GOT3 (cell line): ENCODE data around the gene TYSND1.
"Not testable (repeated sequence)": the region's sequence is repeated elsewhere in the genome, so short reads cannot be mapped to it uniquely, and the experiment has no call there.

Experiments
- DNase-seq: peaks from one replicate; lab custom pipeline; 2025; ENCODE audit warnings: mixed read lengths; lab: John Stamatoyannopoulos, UW

Gene TYSND1

DNA sequence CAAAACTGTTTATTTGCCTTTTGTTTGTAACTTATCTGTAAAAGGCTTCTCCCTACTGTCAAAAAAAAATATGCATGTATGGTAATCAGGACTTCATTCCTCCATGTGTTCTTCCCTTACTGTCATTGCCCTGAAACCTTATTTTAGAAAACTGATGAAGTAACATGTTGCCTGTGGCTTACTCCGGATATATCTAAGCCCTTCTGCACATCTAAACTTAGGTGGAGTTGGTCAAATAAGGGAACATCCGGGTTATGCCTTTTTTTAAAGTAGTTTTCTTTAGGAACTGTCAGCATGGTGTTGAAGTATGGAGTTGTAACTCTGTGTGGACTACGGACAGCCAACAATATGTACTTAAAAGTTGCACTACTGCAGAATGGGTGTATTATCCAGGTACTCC, 17.7 kb upstream of the TYSND1 start:
- no peak for DNase-seq

DNA sequence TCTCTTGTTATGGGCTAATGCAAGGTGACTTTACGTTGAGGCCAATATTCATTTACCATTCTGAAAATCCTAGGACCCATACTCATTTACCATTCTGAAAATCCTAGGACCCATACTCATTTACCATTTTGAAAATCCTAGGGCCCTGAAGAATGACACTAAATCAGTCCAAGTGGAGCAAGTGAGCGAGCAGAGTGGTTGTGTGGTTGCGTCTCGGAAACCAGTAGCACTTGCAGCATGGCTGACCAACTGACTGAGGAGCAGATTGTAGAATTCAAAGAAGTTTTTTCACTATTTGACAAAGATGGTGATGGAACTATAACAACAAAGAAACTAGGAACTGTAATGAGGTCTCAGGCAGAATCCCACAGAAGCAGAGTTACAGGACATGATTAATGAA, 16.9 kb upstream of the TYSND1 start:
- DNase-seq: no peak

- DNase-seq: no peak
Measured at GRCh38 chr10:70162892-70163201, 16.3 kb upstream of the TYSND1 start.

GRCh38 chr10:70162151-70162891, 15.8 kb upstream of the TYSND1 start:
- DNase-seq: no peak

DNA sequence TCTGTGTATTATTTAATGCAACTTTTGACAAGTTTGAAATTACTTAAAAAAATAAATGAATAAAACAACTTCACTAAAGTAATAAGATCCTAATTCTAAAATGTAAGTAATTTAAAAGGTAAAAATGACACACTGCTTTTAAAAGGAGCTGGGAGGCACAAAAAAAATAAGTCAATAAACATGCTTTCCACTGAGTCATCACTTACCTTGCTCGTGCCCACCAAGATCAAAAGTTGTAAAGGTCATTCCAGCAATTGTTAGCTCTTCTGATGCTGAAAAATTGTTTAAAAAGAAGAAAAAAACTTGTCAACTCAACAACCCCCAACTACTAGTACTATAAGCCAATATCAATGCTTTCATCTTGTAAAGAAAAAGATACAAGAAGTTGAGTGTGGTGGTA, 14.3 kb upstream of the TYSND1 start:
- no peak for DNase-seq

GRCh38 chr10:70159366-70159765, 12.9 kb upstream of the TYSND1 start:
- DNase-seq: not testable (repeated sequence)

DNA sequence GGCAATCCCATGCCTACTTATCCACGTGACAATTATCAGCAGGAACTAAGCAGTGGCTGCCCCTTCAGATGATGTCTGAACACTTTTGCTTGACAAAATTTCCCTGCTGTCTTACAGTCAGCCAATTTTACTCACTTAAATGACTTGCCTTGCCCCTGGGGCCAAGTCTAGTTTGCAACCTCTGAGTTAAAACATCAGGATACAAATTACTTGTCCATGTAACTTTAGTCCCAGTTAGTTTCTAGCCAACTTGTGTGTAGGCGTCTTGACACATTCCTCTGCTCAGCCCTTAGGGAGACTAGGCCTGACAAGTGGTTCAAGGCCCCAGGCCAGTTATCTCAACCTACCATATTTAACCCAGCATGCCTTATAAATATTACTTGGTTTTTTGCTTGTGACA, 11.6 kb upstream of the TYSND1 start:
- no peak for DNase-seq

- DNase-seq: no peak
Measured at GRCh38 chr10:70155255-70155838, 8.8 kb upstream of the TYSND1 start.

- no peak for DNase-seq
Measured at GRCh38 chr10:70148516-70148915, 2.0 kb upstream of the TYSND1 start.

- no peak for DNase-seq
Measured at GRCh38 chr10:70147259-70147625, 742 bp upstream of the TYSND1 start.

DNA sequence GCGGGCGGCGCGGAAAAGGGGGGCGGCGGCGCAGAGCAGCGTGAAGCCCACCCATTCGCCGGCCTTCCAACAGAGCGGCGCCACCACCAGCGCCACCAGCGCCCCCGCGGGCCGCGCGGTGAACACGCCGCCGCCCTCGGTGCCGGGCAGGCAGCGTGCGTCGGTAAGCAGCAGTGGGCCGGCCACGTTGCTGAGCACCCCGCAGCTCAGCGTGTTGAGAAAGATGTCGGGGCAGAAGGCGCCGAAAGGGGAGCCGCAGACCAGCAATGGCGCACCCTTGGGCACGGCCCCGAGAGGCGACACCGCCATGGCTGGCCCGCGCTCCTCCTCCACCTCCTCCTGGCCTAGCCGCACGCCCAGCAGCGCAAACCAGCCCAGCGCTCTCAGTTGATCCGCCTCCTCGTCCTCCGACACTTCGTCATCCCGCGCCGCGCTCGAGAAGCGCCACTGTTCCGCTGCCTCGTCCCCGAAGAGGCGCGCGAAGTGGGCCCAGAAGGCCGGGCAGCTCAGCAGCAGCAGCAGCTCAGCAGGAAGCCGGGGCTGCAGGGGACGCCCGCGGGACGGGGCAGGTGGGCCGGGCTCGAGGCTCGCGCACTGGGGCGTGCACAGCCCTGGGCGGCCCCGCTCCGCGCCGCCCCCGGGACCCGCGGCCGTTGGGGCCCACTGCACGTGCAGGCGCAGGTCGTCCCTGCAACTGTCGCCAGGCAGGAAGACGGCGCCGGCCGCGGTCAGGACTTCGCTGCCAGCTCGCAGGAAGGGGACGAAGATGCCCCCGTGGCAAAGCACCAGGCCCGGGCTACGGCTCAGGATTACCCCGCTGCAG, 623 bp downstream of the TYSND1 start:
- DNase-seq: no peak

DNA sequence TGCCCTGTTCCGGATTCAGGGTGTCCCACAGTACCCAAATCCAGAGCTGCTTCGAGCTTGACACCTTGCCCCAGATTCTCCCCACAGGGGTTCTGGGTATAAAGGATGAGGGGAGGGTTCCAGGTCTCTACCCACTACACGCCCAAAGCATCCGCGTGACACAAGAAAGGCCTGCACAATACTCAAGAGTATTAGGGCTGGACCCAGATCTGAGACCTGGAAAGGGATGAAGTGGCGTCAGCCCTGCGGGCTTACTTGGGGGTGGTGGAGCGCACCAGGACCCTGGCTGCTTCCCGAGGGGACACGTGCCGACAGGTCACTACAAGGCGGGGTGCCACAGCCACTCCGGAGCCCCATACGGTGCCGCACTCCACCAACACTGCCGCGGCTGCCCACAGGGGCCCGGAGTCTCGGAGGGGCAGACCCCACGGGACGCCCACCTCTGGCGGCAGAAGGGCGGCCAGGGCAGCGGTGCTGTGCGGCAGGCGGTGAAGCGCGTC, 1.3 kb downstream of the TYSND1 start:
- DNase-seq: no peak

DNA sequence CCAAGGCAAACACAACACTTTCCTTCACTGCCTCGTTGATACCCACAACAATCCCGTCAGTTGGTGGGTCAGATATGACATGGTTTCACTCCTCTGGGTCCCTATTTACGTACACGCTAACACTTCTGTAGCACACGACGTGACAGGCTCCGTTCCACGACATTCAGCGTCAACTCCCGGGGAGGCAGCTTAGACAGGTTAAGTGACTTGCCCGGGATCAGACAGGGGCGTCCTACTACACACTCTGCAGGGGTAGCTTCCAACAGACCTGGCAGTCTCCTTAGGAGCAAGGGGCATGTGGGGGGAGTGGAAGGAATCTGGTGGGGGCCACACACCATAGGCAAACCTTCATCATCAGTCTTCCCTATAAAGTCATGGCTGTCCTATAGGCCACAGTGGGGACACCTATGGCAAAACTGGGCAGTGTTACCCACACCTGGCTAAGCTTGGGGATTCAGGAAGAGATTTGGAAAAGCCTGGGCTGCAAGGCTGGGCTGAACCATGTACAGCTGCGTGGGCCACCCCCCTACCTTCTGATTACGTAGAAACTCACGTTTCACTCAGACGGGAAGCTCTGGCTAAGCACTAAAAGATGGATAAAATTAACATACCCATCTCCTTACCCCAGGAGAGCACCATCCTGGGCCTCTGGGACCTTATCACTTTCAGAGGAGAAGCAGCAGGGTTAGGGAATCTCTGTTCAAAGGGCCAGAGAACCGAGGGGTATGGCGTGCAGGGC, 2.0 kb downstream of the TYSND1 start:
- no peak for DNase-seq

GRCh38 chr10:70142555-70142954, 3.9 kb downstream of the TYSND1 start:
- DNase-seq: no peak

DNA sequence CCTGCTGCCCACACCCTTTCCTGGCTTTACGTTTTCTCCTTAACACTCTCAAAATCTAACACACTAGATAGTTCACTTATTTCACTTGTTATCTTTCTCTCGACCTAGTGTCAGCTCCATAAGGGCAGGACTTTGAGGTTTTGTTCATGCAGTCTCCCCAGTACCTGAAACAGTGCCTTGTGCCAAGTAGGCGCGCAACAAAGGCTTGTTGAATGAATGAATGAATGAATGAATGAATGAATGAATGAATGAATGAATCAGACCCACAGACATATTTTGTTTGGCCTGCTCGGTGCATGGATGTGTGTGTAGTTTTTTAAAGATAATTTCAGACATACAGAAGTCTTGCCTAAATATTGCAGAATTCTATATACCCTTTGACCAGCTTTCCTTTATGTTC, 6.2 kb downstream of the TYSND1 start:
- no peak for DNase-seq

GRCh38 chr10:70139997-70140250, 6.6 kb downstream of the TYSND1 start:
- no peak for DNase-seq

GRCh38 chr10:70139151-70139996, 7.1 kb downstream of the TYSND1 start:
- DNase-seq: no peak

DNA sequence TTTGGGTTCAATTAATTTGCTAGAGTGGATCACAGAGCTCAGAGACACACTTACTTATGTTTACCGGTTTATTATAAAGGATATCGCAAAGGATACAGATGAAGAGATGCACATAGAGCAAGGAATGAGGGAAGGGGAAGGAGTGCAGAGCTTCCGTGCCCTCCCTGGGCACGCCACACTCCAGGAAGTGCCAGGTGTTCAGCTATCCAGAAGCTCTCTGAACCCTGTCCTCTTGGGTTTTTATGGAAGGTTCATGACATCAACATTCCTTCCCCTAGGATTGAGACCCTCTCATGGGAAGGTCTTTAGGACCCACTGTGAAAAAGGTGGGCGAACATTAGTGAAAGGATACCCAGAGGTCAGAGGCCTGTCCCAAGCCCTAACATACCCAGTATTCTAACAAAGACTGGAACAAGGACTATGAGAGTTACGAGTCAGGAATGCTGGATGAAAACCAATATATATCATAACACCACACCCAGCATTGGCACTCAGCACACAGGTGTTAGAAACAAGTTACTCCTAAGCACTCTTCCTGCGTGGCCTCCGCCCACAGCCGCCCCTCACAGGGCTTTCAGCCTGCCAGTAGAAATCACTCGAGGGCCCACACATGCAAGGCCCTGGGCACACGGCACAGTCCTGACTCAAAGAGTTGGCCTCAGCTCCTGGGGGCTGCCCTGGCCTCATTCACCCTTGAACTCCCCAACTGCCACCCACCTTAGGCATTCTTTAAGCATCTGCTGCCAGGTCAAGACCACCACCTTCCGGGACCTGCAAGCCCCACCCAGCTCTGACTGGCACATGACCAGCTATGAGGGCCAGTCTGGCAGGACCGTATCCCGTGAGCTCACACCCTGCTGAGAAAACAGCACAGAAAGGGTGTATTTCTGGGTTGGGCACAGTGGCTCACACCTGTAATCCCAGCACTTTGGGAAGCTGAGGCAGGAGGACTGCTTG, 8.3 kb downstream of the TYSND1 start:
- no peak for DNase-seq

- no peak for DNase-seq
Measured at GRCh38 chr10:70137135-70137534, 9.4 kb downstream of the TYSND1 start.

- no peak for DNase-seq
Measured at GRCh38 chr10:70135684-70136083, 10.8 kb downstream of the TYSND1 start.

DNA sequence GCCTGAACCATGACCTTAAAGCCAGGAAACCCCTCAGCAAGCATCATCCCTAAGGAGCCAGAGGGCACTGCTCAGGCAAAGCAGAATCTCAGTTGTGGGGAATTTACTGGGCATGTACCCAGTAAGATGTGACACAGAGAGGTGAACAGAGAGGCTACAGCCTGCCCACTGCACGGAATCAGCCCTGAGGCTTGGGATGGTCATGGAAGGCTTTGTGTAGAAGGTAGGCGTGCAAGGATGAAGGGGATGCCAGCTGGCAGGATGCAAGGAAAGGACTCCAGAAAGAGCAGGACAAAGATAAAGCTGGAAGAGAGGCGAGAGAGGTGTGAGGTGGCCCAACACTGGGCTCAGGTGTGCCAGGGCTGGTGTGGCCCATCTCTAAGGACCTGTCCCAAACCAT, 11.5 kb downstream of the TYSND1 start:
- DNase-seq: no peak
